ENCODE data around the gene CASP9.

The CASP9 gene

DNA sequence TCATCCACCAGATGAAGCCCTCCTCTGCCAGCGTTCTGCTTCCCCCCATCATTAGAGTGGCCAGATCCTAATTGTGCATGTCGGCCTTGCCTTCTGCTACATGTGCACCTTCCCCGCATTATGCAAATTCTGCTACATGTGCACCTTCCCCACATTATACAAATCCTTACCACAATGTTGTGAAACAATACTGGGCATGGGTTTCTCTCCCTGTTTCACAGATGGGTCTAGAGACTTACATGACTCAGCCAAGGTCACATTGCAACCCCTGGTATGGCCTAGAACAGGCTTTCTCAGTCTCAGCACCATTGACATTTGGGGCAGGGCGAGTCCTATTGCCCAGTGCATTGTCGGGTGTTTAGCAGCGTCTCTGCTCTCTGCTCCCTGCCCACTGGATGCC, 68.5 kb downstream of the CASP9 start:
- H3K27ac ChIP-seq (replicated peaks), result no peak overlapping the region
- no peak overlapping the region for H3K4me3 ChIP-seq (replicated peaks; ENCODE audit: insufficient read depth, low read length)
- no peaks in the 10 kb centered on the region for H3K27me3 ChIP-seq (ENCODE audit: insufficient read depth, poor library complexity, severe bottlenecking)
- TF ChIP-seq POLR2AphosphoS5 (IDR thresholded peaks at IDR 0.05; ENCODE audit: low read depth) (peak; percentile 37; the same call in 1 of the 2 replicates), SPI1 (IDR thresholded peaks at IDR 0.05; ENCODE audit: borderline replicate concordance, low read depth) (no peak), GABPA (IDR thresholded peaks at IDR 0.05; ENCODE audit: low read depth) (no peak)
- TF ChIP-seq, protein P1, sequence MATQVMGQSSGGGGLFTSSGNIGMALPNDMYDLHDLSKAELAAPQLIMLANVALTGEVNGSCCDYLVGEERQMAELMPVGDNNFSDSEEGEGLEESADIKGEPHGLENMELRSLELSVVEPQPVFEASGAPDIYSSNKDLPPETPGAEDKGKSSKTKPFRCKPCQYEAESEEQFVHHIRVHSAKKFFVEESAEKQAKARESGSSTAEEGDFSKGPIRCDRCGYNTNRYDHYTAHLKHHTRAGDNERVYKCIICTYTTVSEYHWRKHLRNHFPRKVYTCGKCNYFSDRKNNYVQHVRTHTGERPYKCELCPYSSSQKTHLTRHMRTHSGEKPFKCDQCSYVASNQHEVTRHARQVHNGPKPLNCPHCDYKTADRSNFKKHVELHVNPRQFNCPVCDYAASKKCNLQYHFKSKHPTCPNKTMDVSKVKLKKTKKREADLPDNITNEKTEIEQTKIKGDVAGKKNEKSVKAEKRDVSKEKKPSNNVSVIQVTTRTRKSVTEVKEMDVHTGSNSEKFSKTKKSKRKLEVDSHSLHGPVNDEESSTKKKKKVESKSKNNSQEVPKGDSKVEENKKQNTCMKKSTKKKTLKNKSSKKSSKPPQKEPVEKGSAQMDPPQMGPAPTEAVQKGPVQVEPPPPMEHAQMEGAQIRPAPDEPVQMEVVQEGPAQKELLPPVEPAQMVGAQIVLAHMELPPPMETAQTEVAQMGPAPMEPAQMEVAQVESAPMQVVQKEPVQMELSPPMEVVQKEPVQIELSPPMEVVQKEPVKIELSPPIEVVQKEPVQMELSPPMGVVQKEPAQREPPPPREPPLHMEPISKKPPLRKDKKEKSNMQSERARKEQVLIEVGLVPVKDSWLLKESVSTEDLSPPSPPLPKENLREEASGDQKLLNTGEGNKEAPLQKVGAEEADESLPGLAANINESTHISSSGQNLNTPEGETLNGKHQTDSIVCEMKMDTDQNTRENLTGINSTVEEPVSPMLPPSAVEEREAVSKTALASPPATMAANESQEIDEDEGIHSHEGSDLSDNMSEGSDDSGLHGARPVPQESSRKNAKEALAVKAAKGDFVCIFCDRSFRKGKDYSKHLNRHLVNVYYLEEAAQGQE (IDR thresholded peaks at IDR 0.05; ENCODE audit: insufficient replicate concordance, low read depth), result no peak
- DNase-seq (ENCODE audit: low read depth in 1 of 2, low spot score in 1 of 2), result peak; percentile 91 to 96

GRCh38 chr1:15454256-15454655, 69.8 kb downstream of the CASP9 start:
- Histone ChIP-seq H3K27ac (replicated peaks) (no peak overlapping the region), H3K27me3 (ENCODE audit: insufficient read depth, poor library complexity, severe bottlenecking) (no peaks in the 10 kb centered on the region), H3K4me3 (replicated peaks; ENCODE audit: insufficient read depth, low read length) (no peak overlapping the region)
- DNase-seq (ENCODE audit: low read depth in 1 of 2, low spot score in 1 of 2), result no peak
- TF ChIP-seq, protein P1 (IDR thresholded peaks at IDR 0.05; ENCODE audit: insufficient replicate concordance, low read depth), result no peak
- TF ChIP-seq POLR2AphosphoS5 (IDR thresholded peaks at IDR 0.05; ENCODE audit: low read depth) (no peak), GABPA (IDR thresholded peaks at IDR 0.05; ENCODE audit: low read depth) (no peak), CTCF (IDR thresholded peaks at IDR 0.05; ENCODE audit: insufficient read depth, low read length) (no peak), SPI1 (IDR thresholded peaks at IDR 0.05; ENCODE audit: borderline replicate concordance, low read depth) (no peak)

GRCh38 chr1:15453734-15454133, 70.3 kb downstream of the CASP9 start:
- no peak for TF ChIP-seq SPI1 (IDR thresholded peaks at IDR 0.05; ENCODE audit: borderline replicate concordance, low read depth)
- no peak for DNase-seq (ENCODE audit: low read depth in 1 of 2, low spot score in 1 of 2)
- Histone ChIP-seq H3K27ac (replicated peaks) (no peak overlapping the region), H3K27me3 (ENCODE audit: insufficient read depth, poor library complexity, severe bottlenecking) (no peaks in the 10 kb centered on the region), H3K4me3 (replicated peaks; ENCODE audit: insufficient read depth, low read length) (no peak overlapping the region)

GRCh38 chr1:15452866-15453571, 71.0 kb downstream of the CASP9 start:
- TF ChIP-seq, protein P1 (IDR thresholded peaks at IDR 0.05; ENCODE audit: insufficient replicate concordance, low read depth), result no peak
- TF ChIP-seq GABPA (IDR thresholded peaks at IDR 0.05; ENCODE audit: low read depth) (no peak), CTCF (IDR thresholded peaks at IDR 0.05; ENCODE audit: insufficient read depth, low read length) (no peak), POLR2AphosphoS5 (IDR thresholded peaks at IDR 0.05; ENCODE audit: low read depth) (no peak), SPI1 (IDR thresholded peaks at IDR 0.05; ENCODE audit: borderline replicate concordance, low read depth) (no peak)
- no peak for DNase-seq (ENCODE audit: low read depth in 1 of 2, low spot score in 1 of 2)
- H3K4me3 ChIP-seq (replicated peaks; ENCODE audit: insufficient read depth, low read length), result no peak overlapping the region

More at GRCh38 chr1:15452866-15453571, 71.0 kb downstream of the CASP9 start:
- Histone ChIP-seq H3K27me3 (ENCODE audit: insufficient read depth, poor library complexity, severe bottlenecking) (no peaks in the 10 kb centered on the region), H3K27ac (replicated peaks) (no peak overlapping the region)

Data from HL-60 (cell line).